Activated naive CD4-positive, alpha-beta T cell treated with anti-CD3 and anti-CD28 coated beads for 36 hours (primary cell): ENCODE measurements around the gene ARMCX4. TPM values are rescaled to one million over a fixed set of nuclear protein-coding genes. Genes with fewer than 3 reads are reported as not detected.
"Not testable (repeated sequence)": the region's sequence is repeated elsewhere in the genome, so short reads cannot be mapped to it uniquely, and the experiment has no call there.

Experiments
- CTCF ChIA-PET: fragments of 350-600 bp; sonication (Branson Sonifier 250); formaldehyde crosslinking; loops from one replicate; lab custom pipeline; 2021; ENCODE audit warnings: antibody characterized with exemption; lab: Charles Lee
- DNase-seq: peaks from one replicate; pipeline ENCODE4 v3.0.0-alpha.2; 2020
- H3K27ac Mint-ChIP-seq: one replicate; pipeline ENCODE4 v1.8.0; 2021; ENCODE audit warnings: mild to moderate bottlenecking, mixed read lengths
- H3K27me3 Mint-ChIP-seq: one replicate; pipeline ENCODE4 v1.8.0; 2021; ENCODE audit warnings: low read depth, mixed read lengths
- H3K36me3 Mint-ChIP-seq: one replicate; pipeline ENCODE4 v1.8.0; 2021; ENCODE audit warnings: low read depth, mixed read lengths
- H3K4me1 Mint-ChIP-seq: one replicate; pipeline ENCODE4 v1.8.0; 2021; ENCODE audit warnings: low read depth, mixed read lengths
- H3K4me3 Mint-ChIP-seq: one replicate; pipeline ENCODE4 v1.8.0; 2021; ENCODE audit warnings: mild to moderate bottlenecking, moderate library complexity, mixed read lengths
- H3K9me3 Mint-ChIP-seq: one replicate; pipeline ENCODE4 v1.8.0; 2021; ENCODE audit warnings: mixed read lengths
- intact Hi-C: fragments of 100-400 bp; cut with micrococcal nuclease; formaldehyde crosslinking; loops from one replicate; pipeline ENCODE4 v1.15.1; 2023
- total RNA-seq, 2 experiments: library from RNA; stranded (reverse); gene quantifications; one replicate each; pipeline ENCODE4 v1.2.3, GENCODE V29; 2021

ARMCX4 gene
- total RNA-seq, 2 experiments from 2014 or later = 5.5 to 6.1 TPM

DNA sequence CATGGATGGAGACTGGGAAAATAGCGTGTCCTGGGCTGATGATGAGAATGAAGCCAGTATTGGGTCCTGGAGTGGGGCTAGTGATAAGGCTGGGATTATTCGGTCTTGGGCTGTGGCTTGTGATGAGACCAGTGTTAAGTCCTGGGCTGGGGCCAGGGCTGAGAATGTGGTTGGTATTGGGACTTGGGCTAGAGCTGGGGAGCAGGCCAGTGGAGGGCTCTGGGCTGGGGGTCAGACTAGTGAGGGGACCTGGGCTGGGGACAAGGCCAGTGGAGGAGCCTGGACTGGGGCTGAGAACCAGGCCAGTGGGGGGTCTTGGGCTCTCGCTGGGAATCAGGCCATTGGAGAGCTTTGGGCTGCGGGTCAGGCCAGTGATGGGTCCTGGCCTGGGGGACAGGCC lies 6.7 kb downstream of the ARMCX4 start:
- Mint-ChIP-seq H3K4me1 (peaks cover 4% of the 10 kb centered on the region), H3K27me3 (no peaks in the 10 kb centered on the region), H3K4me3 (no peak overlapping the region), H3K27ac (no peak overlapping the region), H3K9me3 (no peaks in the 10 kb centered on the region), H3K36me3 (peaks cover 2% of the 10 kb centered on the region)
- no peak for DNase-seq
- intact Hi-C loops = no loop called here
- CTCF ChIA-PET = no interaction called here

DNA sequence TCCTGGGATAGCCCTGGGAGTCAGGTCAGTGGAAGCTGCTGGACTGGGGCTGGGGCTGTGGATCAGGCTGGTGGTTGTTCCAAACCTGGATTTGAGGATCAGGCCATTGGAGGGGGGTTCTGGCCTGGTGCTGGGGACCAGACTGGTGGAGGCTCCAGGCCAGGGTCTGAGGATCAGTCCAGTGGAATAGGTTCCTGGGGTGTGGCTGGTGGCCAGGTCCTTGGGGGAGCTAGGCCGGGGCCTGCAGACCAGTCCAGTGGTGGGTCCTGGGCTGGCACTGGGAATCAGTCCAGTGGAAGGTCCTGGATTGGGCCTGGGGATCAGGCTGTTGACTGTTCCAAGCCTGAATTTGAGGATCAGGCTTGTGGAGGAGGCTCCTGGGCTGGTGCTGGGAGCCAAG lies 8.0 kb downstream of the ARMCX4 start:
- CTCF ChIA-PET = no interaction called here
- Mint-ChIP-seq H3K36me3 (peaks cover 2% of the 10 kb centered on the region), H3K4me1 (peaks cover 4% of the 10 kb centered on the region), H3K27ac (no peak overlapping the region), H3K4me3 (no peak overlapping the region), H3K27me3 (no peaks in the 10 kb centered on the region), H3K9me3 (no peaks in the 10 kb centered on the region)
- DNase-seq = no peak
- intact Hi-C loops = no loop called here

DNA sequence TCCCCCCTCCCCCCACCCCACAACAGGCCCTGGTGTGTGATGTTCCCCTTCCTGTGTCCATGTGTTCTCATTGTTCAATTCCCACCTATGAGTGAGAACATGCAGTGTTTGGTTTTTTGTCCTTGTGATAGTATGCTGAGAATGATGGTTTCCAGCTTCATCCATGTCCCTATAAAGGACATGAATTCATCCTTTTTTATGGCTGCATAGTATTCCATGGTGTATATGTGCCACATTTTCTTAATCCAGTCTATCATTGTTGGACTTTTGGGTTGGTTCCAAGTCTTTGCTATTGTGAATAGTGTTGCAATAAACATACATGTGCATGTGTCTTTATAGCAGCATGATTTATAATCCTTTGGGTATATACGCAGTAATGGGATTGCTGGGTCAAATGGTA lies 17.7 kb downstream of the ARMCX4 start:
- H3K4me3 Mint-ChIP-seq, intact Hi-C loops, H3K27ac Mint-ChIP-seq, H3K9me3 Mint-ChIP-seq, H3K4me1 Mint-ChIP-seq, CTCF ChIA-PET, DNase-seq, H3K27me3 Mint-ChIP-seq: not testable (repeated sequence)
- peaks cover 10% of the 10 kb centered on the region for H3K36me3 Mint-ChIP-seq

DNA sequence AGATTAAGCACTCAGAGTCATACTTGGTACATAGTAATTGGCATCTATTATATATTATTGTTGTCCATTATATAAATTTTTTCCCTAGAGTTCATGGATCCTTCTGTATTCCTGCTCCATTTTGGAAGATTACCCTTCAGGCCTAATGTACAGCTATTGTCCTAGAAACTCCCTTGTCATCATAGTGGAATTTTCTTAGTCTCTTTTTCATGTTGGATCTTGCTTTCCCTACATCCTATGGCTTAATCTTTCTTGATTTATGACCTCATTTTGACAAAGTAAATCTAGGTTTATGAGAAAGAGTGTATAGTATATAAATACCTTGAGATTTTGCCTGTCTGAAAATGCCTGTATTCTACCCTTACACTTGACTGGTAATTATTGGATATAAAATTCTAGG lies 22.1 kb downstream of the ARMCX4 start:
- intact Hi-C loops = no loop called here
- Mint-ChIP-seq H3K9me3 (no peaks in the 10 kb centered on the region), H3K36me3 (peaks cover 3% of the 10 kb centered on the region), H3K4me1 (no peaks in the 10 kb centered on the region), H3K27me3 (no peaks in the 10 kb centered on the region), H3K4me3 (no peak overlapping the region), H3K27ac (no peak overlapping the region)
- DNase-seq = no peak
- CTCF ChIA-PET = no interaction called here

DNA sequence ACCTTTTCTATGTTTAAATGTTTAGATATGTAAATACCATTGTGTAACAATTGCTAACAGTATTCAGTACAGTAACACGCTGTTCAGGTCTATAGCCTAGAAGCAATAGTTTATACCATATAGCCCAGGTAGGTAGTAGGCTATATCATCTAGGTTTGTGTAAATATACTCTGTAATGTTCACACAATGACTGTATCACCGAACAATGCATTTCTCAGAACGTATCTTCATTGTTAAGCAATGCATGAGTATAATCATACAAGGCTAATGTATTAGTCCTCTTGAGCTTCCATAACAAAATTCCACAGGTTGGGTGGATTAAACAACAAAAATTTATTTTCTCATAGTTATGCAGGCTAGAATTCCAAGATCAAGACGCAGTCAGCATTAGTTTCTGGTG lies 22.7 kb downstream of the ARMCX4 start:
- H3K36me3 Mint-ChIP-seq = peaks cover 3% of the 10 kb centered on the region
- H3K27ac Mint-ChIP-seq = no peak overlapping the region
- no peaks in the 10 kb centered on the region for H3K4me1 Mint-ChIP-seq
- H3K27me3 Mint-ChIP-seq = no peaks in the 10 kb centered on the region
- H3K9me3 Mint-ChIP-seq = no peaks in the 10 kb centered on the region
- H3K4me3 Mint-ChIP-seq = no peak overlapping the region
- CTCF ChIA-PET = no interaction called here
- DNase-seq = no peak
- intact Hi-C loops = no loop called here

DNA sequence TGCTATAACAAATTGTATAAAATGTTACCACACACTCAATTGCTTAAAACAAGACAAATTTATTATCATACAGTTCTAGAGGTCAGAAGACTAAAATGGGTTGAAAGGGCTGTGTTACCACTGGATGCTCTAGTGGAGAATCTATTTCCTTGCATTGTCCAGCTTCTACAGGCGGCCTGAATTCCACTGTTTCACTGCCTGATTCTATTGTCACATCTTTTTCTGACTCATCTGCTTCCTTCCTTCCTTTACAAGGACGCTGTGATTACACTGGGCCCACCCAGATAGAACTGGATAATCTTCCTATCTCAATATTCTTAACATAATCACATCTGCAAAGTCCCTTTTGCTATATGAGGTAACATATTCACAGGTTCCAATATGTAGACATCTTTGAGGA lies 45.7 kb downstream of the ARMCX4 start:
- Mint-ChIP-seq H3K4me3 (no peak overlapping the region), H3K27me3 (no peaks in the 10 kb centered on the region), H3K36me3 (peaks cover 3% of the 10 kb centered on the region), H3K9me3 (peaks cover 7% of the 10 kb centered on the region), H3K27ac (no peak overlapping the region), H3K4me1 (no peaks in the 10 kb centered on the region)
- CTCF ChIA-PET = no interaction called here
- intact Hi-C loops = no loop called here
- DNase-seq = no peak

Other genes starting within 250 kb of the ARMCX4 start
- not detected for gene TAF7L, start 194.1 kb upstream of the ARMCX4 start, total RNA-seq
- gene TIMM8A, start 136.7 kb upstream of the ARMCX4 start, total RNA-seq = 10 to 100 TPM; 14.9 to 15.9 TPM
- under 1 TPM; 0.38 to 0.47 TPM for gene BTK, start 99.3 kb upstream of the ARMCX4 start, total RNA-seq
- gene RPL36A, start 94.4 kb upstream of the ARMCX4 start, total RNA-seq = 100 to 1,000 TPM; 446 to 500 TPM
- 10 to 100 TPM; 40.7 to 45.8 TPM for gene GLA, start 77.5 kb upstream of the ARMCX4 start, total RNA-seq
- gene HNRNPH2, start 77.2 kb upstream of the ARMCX4 start, total RNA-seq = 10 to 100 TPM; 31.5 to 31.9 TPM
- 1 to 10 TPM; 2.6 to 3.0 TPM for gene ARMCX1, start 65.1 kb downstream of the ARMCX4 start, total RNA-seq
- 10 to 100 TPM; 30.7 to 31.6 TPM for gene ARMCX6, start 132.5 kb downstream of the ARMCX4 start, total RNA-seq
- 10 to 100 TPM; 28.2 to 30.4 TPM for gene ARMCX3, start 137.7 kb downstream of the ARMCX4 start, total RNA-seq
- gene ARMCX2, start 174.4 kb downstream of the ARMCX4 start, total RNA-seq = 10 to 100 TPM in 1 of 2 experiments, 1 to 10 TPM in 1; 9.3 to 10.9 TPM